ENCODE results near the gene ZNF148.

ZNF148 gene

DNA sequence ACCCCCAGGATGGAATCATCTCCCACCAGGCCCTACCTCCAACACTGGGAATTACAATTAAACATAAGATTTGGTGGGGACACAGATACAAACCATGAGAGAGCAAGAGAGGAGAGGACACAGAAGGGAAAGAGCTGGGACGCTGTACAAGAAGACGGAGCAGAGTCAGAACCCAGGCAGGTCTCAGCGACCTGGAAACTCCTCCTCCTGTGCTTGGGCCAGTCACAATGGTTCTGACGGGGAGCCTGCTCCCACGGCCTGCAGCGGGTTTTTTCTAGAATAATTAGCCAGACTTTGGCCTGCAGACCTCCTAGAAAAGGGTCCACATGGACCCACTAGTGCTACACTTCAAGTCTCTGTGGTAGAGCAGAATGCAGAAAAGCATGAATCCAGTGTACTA is 168.2 kb downstream of the ZNF148 start:
- no peak overlapping the region for H3K4me3 ChIP-seq
- no peak overlapping the region for H3K27ac ChIP-seq

DNA sequence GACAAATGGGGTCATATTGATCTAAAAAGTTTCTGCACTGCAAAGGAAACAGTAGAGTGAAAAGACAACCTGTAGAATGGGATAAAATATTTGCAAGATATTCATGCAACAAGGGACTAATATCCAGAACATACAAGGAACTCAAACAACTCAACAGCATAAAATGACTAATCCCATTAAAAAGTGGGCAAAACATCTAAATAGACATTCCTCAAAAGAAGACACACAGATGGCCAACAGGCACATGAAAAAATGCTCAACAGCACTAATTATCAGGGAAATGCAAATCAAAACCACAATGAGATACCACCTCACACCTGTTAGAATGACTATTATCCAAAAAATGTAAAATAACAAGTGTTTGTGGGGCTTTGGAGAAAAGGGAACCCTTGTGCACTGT is 171.4 kb downstream of the ZNF148 start:
- Histone ChIP-seq H3K27ac (no peak overlapping the region), H3K4me3 (no peak overlapping the region)

DNA sequence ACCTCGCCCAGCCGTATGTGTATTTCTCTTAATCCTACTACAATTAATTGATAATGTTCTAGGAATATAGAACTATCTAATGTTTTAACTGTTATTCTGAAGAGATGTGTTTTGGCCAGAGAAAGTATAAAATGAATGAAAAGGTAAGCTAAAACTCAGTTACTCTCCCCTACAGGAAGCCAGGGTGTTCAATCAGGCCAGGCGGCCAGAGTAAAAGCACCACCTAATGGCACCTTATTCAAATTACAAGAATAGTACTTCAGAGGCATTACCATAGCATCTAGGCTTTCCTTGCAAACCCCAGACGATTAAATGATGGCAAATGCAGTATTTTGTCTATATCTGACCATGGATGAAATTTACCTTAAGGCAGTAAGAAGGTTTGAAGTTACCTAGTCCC is 172.9 kb downstream of the ZNF148 start:
- H3K27ac ChIP-seq: no peak overlapping the region
- no peak overlapping the region for H3K4me3 ChIP-seq

DNA sequence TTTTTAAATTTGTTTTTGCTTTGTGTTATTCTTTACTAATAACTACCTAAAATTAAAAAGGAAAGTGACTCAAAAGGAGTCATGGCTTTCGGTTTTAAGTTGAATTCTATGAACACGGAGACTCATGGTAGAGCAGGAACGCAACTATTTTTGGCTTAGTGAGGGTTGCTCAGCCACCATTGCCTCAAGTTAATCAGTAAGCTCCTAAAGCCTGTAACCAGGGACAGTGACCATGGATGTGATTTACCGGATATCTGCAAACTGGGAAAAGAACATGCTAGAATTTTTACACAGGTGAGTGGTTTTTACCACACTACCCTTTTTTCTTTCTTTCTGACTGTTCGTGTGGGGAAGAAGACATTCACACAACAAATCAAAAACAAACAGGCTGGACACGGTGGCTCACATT is 174.4 kb downstream of the ZNF148 start:
- Histone ChIP-seq H3K4me3 (no peak overlapping the region), H3K27ac (no peak overlapping the region)

DNA sequence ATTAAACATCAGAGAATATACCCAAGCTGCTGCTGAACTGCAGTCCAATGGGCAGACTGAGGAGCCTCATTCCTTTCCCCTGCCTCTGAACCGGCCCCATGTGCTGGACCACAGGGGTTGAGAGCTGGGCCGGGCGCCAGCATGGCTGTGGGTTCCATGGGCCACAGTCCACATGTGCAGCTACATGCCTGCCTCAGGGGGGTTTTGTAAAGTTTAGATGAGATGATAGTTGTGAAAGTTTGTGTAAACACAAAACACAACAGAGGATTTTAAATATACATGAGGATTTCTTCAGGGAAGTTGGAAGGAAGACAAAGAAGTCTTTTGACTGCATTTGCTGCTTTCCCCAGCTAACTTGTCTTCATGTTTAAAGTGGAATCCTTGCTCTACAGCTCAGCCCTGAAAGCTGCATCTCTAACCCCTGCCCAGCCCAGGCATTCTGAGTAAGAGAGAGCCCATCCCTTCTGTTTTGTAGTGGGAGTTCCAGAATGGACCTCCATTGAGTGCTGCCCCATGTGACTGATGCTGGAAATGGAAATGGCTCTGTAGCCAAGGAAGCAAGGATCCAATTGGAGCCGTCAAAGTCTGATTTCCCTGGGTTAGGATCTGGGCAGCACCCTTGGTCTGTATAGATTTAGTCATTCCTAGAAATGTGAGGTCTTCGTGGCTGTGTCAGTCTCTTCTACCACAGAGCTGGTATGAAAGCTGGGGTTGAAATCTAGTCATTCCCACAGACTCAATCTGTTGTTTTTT is 180.1 kb downstream of the ZNF148 start:
- peak overlapping the region in 2 of 21 experiments; percentile 11 to 42 for H3K27ac ChIP-seq
- no peak overlapping the region for H3K4me3 ChIP-seq

DNA sequence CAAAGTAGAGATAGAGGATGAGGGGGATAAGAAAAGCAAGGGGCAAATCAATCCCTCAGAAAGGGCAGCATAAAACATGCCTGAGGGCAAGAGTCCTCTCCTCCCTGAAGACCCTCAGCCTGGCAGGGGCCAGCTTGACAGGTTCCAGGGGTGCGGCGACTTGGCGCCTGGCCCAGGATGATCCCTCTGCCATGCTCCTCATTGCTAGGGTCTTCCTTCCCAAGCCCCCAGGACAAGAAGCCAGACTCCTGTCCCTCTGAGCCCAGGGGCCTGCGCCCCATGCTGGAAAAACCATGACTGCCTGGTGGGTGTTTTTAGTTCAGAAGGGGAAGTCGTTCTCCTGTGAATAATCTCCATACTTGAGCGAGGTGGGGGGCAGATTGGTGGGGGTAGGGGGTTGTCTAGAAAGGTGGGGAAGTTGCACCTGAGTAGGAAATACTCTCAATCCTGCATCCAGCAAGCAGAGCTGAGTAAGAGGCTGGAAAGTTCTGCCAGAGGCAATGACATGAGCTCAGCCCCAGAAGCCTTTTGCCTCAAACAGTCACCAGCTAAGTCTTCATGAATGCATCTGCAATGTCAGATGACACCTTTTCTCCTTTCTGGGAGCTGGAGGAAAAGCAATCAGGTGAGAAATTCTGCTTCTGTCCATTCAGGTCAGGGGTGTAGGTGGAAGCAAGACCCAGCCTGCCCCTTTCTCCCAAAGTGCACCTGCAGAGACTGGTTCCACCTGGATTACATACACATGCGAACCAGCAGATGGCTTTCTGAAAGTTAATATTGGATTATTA is 180.9 kb downstream of the ZNF148 start:
- no peak overlapping the region for H3K4me3 ChIP-seq
- peak overlapping the region in 2 of 21 experiments; percentile 11 to 70 for H3K27ac ChIP-seq

DNA sequence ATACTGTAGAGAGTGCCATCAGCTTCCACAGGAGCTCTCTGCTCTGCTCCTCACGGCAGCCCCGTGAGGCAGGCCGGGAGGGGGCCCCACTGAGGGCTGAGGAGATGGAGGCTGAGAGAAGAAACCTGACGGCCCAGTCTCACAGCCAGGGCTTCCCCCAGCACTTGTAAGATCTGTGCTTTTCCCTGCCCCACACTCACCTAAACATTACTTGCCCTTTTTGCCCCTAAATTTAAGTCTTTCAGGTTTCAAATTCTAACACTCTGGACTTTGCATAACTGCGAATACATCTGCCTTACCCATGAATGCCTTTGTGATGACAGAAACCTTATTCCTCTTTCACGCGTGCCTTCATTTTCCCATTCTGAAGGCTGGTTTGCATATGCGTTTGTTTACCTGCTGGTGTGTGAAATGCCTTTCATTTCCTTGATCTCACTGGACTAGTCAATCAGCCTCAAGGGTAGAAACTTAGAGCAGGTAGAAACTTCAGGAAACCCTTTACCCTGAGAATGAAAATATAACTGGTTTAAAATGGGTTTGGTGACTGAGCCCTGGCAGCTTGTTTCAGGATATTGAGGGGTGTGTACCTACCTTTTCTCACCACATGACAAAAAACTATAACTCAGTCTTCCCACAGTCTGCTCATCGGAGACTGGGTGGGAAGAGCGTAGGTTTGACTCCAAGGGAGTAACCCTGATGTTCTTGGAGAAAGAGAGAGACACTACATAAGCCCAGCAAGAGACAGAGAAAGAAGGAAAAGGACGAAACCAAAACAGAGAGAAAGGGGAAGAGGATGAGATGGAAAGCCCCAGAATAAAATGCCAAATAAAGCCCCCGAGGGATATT is 182.7 kb downstream of the ZNF148 start:
- no peak overlapping the region for H3K4me3 ChIP-seq
- H3K27ac ChIP-seq: no peak overlapping the region

DNA sequence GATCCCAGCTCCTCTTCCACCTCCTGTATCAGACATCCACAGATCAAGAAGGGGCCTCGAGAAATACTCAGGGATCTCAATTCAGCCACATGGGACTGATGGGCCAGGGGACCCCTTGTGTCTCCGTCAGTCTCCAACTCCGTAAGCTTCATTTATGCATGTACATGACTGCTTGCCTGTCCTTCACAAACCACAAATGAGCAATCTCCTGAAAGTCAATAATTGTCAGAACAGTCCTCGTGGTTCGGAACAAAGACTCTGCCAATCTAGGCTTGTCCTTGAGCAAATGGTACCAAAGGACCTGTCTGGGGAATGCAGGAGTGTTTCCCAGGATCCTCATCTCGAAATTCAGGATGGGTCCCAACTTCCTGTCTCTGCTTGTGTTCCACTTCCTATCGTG is 183.4 kb downstream of the ZNF148 start:
- Histone ChIP-seq H3K4me3 (no peak overlapping the region), H3K27ac (no peak overlapping the region)

DNA sequence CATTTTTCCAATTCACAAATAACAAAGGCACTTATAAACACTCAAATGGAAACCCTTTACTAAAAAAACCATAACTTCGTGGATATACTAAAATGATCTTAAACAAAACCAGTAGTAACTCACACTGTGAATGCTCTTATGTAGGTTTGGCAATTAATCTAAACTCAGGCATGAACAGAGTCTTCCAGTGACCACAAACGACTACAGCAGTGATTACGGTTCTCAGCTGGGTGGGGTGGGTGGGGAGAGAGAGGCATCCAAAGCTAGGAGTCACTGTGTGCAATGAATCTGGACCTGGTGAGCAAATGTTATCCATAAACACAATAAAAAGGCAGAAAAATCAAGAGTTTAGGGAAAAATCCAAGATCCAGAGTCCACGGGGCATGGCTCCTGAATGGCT is 183.9 kb downstream of the ZNF148 start:
- no peak overlapping the region for H3K27ac ChIP-seq

DNA sequence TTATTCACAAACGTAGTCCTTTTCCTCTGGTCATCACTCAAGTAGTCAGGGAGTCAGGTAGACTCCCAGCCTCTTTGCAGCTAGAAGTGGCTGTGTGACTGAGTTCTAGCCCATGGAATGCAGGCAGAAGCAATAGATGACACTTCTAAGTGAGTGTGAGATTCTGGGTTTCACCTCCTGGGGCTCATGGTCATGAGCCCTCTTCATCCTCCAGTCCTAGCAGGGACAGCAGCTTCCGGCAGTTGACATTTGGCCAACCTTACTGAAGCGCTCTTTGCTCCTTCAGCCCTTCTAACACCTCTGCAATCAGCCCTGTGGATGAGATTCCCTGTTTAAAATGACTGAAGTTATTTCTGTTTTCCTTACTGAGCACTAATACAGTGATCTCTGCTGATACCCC is 184.3 kb downstream of the ZNF148 start:
- Histone ChIP-seq H3K4me3 (no peak overlapping the region), H3K27ac (no peak overlapping the region)

More for the DNA sequence above, 183.9 kb downstream of the ZNF148 start:
- H3K4me3 ChIP-seq: no peak overlapping the region

DNA sequence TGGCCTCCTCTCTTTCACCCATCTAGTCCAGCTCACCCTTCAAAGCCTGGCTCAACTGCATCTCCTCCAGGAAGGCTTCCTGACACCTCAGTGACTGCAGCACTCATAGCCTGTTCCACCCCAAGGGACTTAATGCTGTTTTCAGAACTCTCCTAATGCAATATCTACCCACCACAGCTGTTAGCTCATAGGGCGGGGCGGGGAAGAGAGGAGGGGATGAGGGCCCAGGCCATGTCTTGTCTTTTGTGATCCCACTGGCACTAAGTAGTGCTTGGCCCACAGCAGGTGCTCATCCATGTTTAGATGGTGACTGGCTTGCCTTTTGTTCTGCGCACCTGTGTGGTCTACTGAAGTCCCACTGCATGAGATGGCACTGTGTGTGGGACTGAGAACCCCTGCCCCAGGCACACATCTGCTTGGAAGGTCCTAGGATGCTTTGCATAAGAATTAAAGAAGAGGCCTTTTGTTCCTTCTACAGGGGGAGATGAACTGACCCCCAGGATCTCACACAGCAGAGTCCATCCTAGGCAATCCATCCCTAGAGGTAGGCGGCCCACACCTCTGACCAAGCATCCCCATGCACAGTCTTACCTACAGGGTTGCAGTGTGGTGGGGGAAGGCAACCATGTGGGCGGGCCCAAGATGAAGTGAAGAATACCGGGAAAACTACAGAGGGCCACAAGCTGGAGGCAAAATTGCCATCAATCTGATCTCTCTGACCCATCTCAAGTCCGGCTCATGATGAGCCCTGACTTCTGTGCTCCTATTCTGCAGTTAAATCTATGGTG is 185.6 kb downstream of the ZNF148 start:
- no peak overlapping the region for H3K4me3 ChIP-seq

DNA sequence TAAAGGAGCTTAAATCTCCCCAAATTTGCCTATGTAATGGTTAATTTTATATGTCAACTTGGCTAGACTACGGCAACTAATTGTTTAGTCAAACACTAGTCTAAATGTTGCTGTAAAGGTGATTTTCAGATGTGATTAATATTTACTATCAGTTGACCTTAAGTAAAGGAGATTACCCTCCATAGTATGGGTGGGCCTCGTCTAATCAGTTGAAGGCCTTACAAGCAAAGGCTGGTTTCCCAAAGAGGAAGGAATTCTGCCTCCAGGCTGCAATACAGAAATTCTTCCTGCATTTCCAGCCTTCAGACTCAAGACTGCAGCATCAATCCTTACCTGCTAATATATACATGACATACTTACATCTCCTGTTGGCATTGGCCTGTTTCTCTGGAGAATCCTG is 186.2 kb downstream of the ZNF148 start:
- Histone ChIP-seq H3K27ac (no peak overlapping the region), H3K4me3 (no peak overlapping the region)

More for the DNA sequence above, 185.6 kb downstream of the ZNF148 start:
- H3K27ac ChIP-seq: no peak overlapping the region

DNA sequence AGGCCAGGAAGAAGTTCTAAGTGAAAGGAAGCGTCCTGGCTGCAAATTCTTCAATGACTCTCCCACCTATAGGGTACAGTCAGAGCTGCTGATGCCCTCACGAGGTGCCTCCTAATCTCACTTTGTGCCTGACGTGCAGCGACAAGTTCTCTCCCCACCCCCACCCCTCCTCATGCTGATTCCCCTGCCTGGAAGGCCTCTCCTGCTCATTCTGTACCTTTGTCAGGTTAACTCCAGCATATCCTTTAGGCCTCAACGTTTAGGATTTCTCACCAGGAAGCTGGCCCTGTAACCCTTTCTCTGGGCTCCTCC is 187.6 kb downstream of the ZNF148 start:
- Histone ChIP-seq H3K27ac (no peak overlapping the region), H3K4me3 (no peak overlapping the region)

DNA sequence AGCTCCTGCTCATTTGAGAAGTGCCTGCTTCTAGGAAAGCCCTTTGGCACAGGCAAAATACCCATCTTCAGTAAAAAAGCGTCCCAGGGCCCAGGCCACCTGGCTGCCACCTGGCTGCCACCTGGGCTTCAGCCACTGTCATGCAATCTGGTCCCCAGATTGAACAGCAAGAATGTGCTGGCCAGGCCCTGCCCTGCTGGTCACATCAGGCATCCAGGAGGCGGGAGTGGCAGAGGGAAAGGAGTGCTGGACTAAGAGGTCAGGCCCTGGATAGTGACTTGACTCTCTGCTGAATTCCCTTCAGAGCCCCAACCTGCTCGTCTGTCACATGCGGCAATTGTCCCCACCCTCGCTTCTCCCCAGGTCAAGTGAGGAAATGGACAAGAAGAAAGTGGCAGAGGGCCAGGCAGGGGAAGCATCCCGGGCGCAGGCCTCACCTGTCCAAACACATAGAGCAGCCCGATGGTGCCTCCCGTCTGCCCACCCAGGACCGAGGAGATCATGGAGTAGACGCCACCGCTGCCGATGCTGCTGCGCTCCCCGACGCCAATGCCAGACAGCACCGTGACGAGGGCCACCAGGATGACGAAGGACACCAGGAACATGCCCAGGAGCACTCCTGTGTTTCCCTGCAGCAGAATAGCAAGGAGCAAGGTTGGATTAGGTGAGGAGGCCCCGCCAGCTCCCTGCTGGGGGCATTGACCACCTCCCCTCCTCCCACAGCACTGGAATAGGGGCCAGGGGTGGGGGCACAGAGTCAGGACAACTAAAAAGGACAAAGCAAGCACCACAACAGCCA is 188.1 kb downstream of the ZNF148 start:
- Histone ChIP-seq H3K4me3 (no peak overlapping the region), H3K27ac (no peak overlapping the region)

DNA sequence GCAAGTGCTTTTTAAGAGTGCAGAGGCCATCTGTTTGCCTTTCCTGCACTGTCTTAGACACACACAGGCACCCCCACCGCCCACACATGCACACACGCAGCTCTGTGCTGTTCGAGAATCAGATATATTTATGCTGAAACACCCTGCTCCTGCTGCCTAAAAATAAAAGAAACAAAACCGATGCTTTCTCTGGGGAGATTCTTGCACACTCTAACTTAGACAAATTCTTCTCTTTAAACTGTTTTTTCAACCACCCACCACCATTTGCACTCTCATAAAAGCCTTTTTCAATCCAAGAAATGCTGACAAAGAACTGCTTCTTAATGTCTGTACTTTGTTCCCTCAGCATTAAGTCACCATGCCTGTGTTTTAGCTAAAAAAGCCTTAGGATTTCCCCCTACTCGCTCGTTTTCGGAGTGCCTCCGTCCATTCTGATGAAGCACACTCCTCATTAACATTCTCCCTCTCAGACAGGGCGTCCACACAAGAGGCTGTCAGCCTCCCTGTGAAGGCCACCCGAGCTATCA is 188.8 kb downstream of the ZNF148 start:
- H3K27ac ChIP-seq: no peak overlapping the region
- H3K4me3 ChIP-seq: no peak overlapping the region

DNA sequence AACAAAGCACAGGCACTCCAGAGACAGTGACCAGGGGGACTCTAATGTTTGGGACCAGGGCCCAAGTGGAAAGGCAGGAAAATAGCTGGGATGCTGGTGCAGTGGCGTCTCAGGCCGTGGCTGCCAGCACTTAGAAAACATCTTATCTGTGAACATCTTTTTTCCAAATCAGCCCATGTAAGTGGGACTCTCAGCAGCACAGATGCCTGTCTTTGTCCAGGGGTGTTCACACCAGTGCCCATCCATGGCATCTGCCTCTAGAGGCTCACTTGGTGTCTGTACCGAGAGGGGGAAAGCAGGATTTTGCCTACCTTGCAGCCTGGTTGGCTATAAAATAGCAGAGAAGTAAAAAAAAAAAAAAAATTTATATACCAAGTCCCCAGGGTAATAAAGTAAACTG is 189.3 kb downstream of the ZNF148 start:
- Histone ChIP-seq H3K4me3 (no peak overlapping the region), H3K27ac (no peak overlapping the region)

DNA sequence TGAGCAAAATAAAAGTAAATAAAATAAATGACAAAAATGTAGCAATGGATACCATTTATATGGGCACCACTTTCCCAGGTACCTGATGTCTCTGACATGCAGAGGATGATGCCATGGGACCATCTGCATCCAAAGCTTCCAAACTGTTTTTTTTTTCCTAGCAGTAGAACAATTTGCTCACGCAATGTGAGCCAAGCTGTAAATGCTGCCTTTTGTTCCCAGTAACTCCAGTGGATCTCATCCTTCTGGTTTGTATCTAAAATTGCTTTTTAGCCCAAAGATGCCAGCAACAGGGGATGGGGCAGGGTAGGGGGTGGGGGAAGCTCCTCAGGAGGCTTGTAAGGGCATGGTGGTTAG is 195.3 kb downstream of the ZNF148 start:
- H3K4me3 ChIP-seq: no peak overlapping the region
- no peak overlapping the region for H3K27ac ChIP-seq

DNA sequence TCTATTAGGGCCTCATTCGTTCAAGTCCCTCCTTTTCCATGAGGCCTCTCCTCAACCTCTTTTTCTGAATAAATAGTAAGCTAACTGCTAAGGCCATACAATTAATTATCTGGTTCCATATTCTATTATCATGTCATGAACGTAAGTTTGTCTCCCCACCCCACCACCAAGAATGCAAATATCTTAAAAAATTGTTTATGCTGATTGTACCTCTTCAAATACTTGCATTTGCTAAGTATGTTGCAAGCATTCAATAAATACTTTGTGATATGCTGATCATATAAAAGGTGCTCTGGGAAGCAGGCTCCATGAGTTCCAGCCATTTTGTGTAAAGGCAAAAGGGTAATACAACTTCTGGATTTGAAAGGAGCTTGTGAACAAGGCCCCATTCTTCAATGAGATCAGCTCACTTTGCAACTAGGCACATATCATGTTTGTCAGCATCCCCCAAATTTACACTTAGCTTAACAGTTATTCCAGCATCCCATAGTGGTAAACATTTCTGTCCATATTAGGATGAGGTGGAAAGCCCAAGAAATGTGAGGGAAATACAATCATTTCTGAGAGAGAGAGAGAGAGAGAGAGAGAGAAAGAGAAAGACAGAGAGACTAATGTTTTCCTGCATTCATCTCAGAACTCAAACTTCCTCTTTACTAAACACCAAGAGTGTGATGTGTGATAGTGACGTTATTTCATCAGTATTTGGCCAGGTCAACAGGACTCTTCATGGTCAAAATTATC is 195.8 kb downstream of the ZNF148 start:
- Histone ChIP-seq H3K4me3 (no peak overlapping the region), H3K27ac (no peak overlapping the region)

All from skin epidermis (tissue), 12 donors.